ENCODE results near the gene KLHL40. TPM values are rescaled to one million over a fixed set of nuclear protein-coding genes. Genes with fewer than 3 reads are reported as not detected.

The KLHL40 gene
- total RNA-seq, 1 experiment from 2014 or later = not detected

DNA sequence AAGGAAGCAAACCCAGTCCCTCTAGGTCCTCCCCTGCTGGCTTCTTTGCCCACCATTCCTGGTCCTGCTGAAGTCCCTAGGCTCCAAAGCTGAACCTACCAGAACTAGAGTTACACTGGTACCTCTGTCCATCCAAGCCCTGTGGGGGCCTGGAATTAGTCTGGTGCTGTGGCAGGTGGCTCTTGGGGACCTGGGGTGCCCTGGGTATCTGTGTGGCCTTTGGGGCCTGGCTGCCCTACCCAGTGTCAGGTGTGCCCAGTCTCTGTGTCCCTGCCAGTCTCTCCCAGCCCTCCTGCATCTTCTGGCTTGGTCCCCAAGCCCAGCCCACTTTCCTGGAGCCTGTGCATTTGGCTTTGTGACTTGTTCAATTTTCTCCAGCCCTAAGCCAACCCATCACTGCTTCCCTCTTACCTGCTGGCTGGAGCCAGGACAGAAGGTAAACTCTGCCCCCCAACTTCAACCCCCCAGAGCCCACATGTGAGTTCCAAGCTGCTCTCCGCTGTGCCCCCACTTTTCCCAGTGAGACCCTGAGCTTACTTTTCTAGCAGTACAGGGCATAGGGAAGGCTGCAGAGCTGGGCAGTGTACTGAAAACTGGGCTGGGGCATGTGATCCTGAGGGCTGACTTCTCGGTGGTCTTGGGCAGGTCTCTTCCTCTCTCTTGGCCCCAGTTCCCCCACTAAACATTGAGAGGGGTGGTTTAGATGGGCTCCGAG lies 45.5 kb downstream of the KLHL40 start:
- H3K56ac ChIP-seq (ENCODE audit: insufficient read length, low read depth, low read length) = no peak overlapping the region
- no peak overlapping the region for H3K4me2 ChIP-seq (ENCODE audit: insufficient read depth, insufficient read length, low read length)
- WGBS (ENCODE audit: extremely low coverage, insufficient read length, low lambda C conversion rate) = no CpG with 5 or more reads among the region's 3 CpGs
- no peak overlapping the region for H2BK5ac ChIP-seq (ENCODE audit: insufficient read length, low read length)
- H2AFZ ChIP-seq (ENCODE audit: low read length) = no peak overlapping the region
- H2BK15ac ChIP-seq (ENCODE audit: low read depth, low read length) = no peak overlapping the region
- H3K79me2 ChIP-seq (ENCODE audit: insufficient read depth, low read length) = no peaks in the 10 kb centered on the region
- H3T11ph ChIP-seq (ENCODE audit: low read length) = no peak overlapping the region
- no peaks in the 10 kb centered on the region for H3K79me1 ChIP-seq (ENCODE audit: insufficient read depth, low read depth, low read length, poor library complexity, severe bottlenecking)
- H2BK20ac ChIP-seq (ENCODE audit: low read depth, low read length, poor library complexity, severe bottlenecking) = no peak overlapping the region
- Mint-ChIP-seq H3K27me3 (ENCODE audit: low read depth) (peaks cover 5% of the 10 kb centered on the region), H3K4me1 (peaks cover 48 to 49% of the 10 kb centered on the region in 2 experiments), H3K9me3 (no peaks in the 10 kb centered on the region), H3K27ac (peak overlapping the region in 2 of 3 experiments; percentile 60 to 69; a peak in 3 of 7 replicates), H3K4me3 (no peak overlapping the region), H3K36me3 (ENCODE audit: insufficient read depth in 1 of 3, low read depth in 3 of 3) (no peaks in the 10 kb centered on the region)
- H2BK120ac ChIP-seq (ENCODE audit: low read depth, low read length, poor library complexity, severe bottlenecking) = no peak overlapping the region
- no peak overlapping the region for H3K27ac ChIP-seq (ENCODE audit: insufficient read length, low read depth, low read length)
- H3K27me3 ChIP-seq (ENCODE audit: insufficient read depth, low read length) = no peaks in the 10 kb centered on the region
- H4K8ac ChIP-seq (replicated peaks; ENCODE audit: insufficient read length, low read depth, low read length) = no peak overlapping the region
- no peak overlapping the region for H2AK5ac ChIP-seq (ENCODE audit: insufficient read length, low read length)
- no peak overlapping the region for H4K91ac ChIP-seq (ENCODE audit: insufficient read length, low read depth, low read length)
- no peak overlapping the region for H3K9ac ChIP-seq (ENCODE audit: extremely low read depth, insufficient read length, low read length)
- TF ChIP-seq, protein P1, sequence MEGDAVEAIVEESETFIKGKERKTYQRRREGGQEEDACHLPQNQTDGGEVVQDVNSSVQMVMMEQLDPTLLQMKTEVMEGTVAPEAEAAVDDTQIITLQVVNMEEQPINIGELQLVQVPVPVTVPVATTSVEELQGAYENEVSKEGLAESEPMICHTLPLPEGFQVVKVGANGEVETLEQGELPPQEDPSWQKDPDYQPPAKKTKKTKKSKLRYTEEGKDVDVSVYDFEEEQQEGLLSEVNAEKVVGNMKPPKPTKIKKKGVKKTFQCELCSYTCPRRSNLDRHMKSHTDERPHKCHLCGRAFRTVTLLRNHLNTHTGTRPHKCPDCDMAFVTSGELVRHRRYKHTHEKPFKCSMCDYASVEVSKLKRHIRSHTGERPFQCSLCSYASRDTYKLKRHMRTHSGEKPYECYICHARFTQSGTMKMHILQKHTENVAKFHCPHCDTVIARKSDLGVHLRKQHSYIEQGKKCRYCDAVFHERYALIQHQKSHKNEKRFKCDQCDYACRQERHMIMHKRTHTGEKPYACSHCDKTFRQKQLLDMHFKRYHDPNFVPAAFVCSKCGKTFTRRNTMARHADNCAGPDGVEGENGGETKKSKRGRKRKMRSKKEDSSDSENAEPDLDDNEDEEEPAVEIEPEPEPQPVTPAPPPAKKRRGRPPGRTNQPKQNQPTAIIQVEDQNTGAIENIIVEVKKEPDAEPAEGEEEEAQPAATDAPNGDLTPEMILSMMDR (conservative IDR thresholded peaks at IDR 0.05) = no peak
- H3K23ac ChIP-seq (ENCODE audit: insufficient read length, low read depth, low read length) = no peak overlapping the region
- no peak overlapping the region for H3K18ac ChIP-seq (ENCODE audit: insufficient read length, low read depth, low read length)
- peaks cover 5% of the 10 kb centered on the region; the same call in 1 of the 2 replicates for H3K4me1 ChIP-seq (ENCODE audit: insufficient read depth, low read length)
- H3K23me2 ChIP-seq (ENCODE audit: insufficient read length, low read depth, low read length, poor library complexity, severe bottlenecking) = no peaks in the 10 kb centered on the region
- DNase-seq = peak; percentile 13
- no peak overlapping the region for H2BK12ac ChIP-seq (ENCODE audit: insufficient read length, low read depth, low read length)
- no peaks in the 10 kb centered on the region for H4K20me1 ChIP-seq (ENCODE audit: control insufficient read depth, insufficient read depth, insufficient read length)
- H3K9me3 ChIP-seq (ENCODE audit: control insufficient read depth, low read depth, low read length) = no peaks in the 10 kb centered on the region
- H4K5ac ChIP-seq (ENCODE audit: insufficient read length, low read depth, low read length) = no peak overlapping the region
- H3K14ac ChIP-seq (ENCODE audit: insufficient read depth, low read length) = no peak overlapping the region
- no peak overlapping the region for H3K4ac ChIP-seq (ENCODE audit: low read depth, low read length)

Measured in H9 (cell line).